CD4-positive, CD25-positive, alpha-beta regulatory T cell (primary cell): ENCODE measurements around the gene MARCHF10. TPM values are rescaled to one million over a fixed set of nuclear protein-coding genes. Genes with fewer than 3 reads are reported as not detected.
"Not testable (repeated sequence)": the region's sequence is repeated elsewhere in the genome, so short reads cannot be mapped to it uniquely, and the experiment has no call there.

Experiments used
- ATAC-seq, 2 donors: fragments of 150-1000 bp; cut with Tn5 transposase; one replicate each; pipeline ENCODE4 v1.10.0; 2021; ENCODE audit warnings: low read depth in 2 of 2, moderate number of reproducible peaks in 2 of 2, moderate library complexity in 1 of 2
- DNase-seq, 3 donors: peaks; one replicate each; pipeline versions ENCODE4 v3.0.0 to v3.0.0-alpha.2; 2012 to 2022; ENCODE audit warnings: mixed read lengths in 1 of 3
- H3K27ac ChIP-seq: one replicate; pipeline ENCODE4 v1.7.0; 2013; ENCODE audit warnings: mild to moderate bottlenecking, low read length; ENCODE audit not compliant: insufficient read depth, poor library complexity, severe bottlenecking
- H3K27me3 ChIP-seq: one replicate; pipeline ENCODE4 v1.7.0; 2013; ENCODE audit warnings: low read length; ENCODE audit not compliant: control insufficient read depth, insufficient read depth
- H3K36me3 ChIP-seq: one replicate; pipeline ENCODE4 v1.7.0; 2013; ENCODE audit warnings: mild to moderate bottlenecking, low read length, moderate library complexity; ENCODE audit not compliant: control insufficient read depth, insufficient read depth
- H3K4me1 ChIP-seq: 2 replicates; pipeline ENCODE4 v1.7.0; 2013; ENCODE audit warnings: mild to moderate bottlenecking, low read length; ENCODE audit not compliant: insufficient read depth, control insufficient read depth, poor library complexity, severe bottlenecking
- H3K4me3 ChIP-seq: one replicate; pipeline ENCODE4 v1.7.0; 2013; ENCODE audit warnings: low read depth, mild to moderate bottlenecking, low read length, moderate library complexity
- H3K9me3 ChIP-seq, 2 experiments: 1 replicate in 1 of 2; 2 replicates in 1 of 2; pipeline ENCODE4 v1.7.0; 2013; ENCODE audit warnings: low read length in 2 of 2, mild to moderate bottlenecking in 1 of 2, moderate library complexity in 1 of 2; ENCODE audit not compliant: control insufficient read depth in 2 of 2
- H3K27ac Mint-ChIP-seq, 3 donors: one replicate each; pipeline ENCODE4 v1.8.0; 2020 to 2022; ENCODE audit warnings: mild to moderate bottlenecking in 3 of 3, mixed read lengths in 3 of 3, moderate library complexity in 2 of 3
- H3K27me3 Mint-ChIP-seq: one replicate; pipeline ENCODE4 v1.8.0; 2022; ENCODE audit warnings: mild to moderate bottlenecking, mixed read lengths
- H3K36me3 Mint-ChIP-seq: one replicate; pipeline ENCODE4 v1.8.0; 2020; ENCODE audit warnings: mixed read lengths
- H3K4me1 Mint-ChIP-seq, 4 donors: one replicate each; pipeline ENCODE4 v1.8.0; 2020 to 2022; ENCODE audit warnings: mixed read lengths in 4 of 4, mild to moderate bottlenecking in 1 of 4
- H3K4me3 Mint-ChIP-seq, 4 donors: one replicate each; pipeline ENCODE4 v1.8.0; 2020 to 2022; ENCODE audit warnings: mild to moderate bottlenecking in 4 of 4, mixed read lengths in 4 of 4, moderate library complexity in 3 of 4
- H3K9me3 Mint-ChIP-seq, 7 donors: one replicate each; pipeline ENCODE4 v1.8.0; 2020 to 2022; ENCODE audit warnings: mixed read lengths in 7 of 7, mild to moderate bottlenecking in 3 of 7, moderate library complexity in 2 of 7
- polyA plus RNA-seq, 4 donors: library from polyadenylated mRNA; unstranded; fragments of 300-500 nt; fragmentation: Illumina TruSeq; gene quantifications; one replicate each; pipeline ENCODE4 v1.2.3, GENCODE V29; 2021
- total RNA-seq: library from RNA; stranded (reverse); gene quantifications from one replicate; pipeline ENCODE4 v1.2.3, GENCODE V29; 2022

The MARCHF10 gene
- total and polyA plus RNA-seq, 5 donors from 2014 or later = 0.12 to 0.48 (median 0.18) TPM; not detected in 2

DNA sequence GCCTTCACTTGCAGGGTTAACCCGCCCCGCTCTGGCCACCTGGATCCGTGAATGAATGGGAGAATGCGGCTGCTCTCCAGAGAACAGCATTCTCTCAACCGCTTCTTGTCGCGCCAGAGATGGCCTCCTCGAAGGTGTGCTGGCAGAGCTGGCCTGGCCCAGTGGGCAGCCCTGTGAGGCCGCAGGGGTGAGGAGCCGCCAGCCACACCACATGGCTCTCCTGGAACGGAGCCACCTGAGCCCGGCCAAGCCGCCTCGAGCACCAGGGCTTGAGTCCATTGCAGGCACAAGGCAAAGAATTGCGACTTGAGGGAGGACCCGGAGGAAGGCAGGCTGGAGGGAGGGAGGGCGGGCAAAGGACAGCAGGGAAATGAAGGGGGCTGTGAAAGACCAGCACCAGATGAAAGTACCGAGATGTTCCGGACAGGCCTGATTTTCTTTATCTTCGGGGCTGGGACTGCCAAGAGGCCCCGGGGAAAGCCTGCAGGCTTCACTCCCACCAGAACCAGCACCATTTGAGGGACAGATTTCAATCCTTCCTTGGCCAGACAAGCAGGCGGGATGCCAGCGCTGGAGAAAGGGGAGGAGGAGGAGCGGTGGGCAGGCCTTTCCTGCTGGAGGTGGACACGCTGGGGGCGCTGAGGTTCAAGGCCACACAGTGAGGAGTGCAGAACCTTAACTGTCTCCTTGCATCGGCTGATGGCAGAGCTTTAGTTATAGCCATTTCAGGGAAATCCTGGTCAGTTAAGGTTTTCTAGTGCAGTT lies 111.2 kb downstream of the MARCHF10 start:
- Mint-ChIP-seq H3K4me3 (no peak overlapping the region), H3K9me3 (peaks cover 0 to 2% (median 0%) of the 10 kb centered on the region in 7 donors), H3K27me3 (no peaks in the 10 kb centered on the region), H3K36me3 (no peaks in the 10 kb centered on the region), H3K4me1 (no peaks in the 10 kb centered on the region), H3K27ac (no peak overlapping the region)
- no peak overlapping the region for H3K27ac ChIP-seq
- ATAC-seq (no peak), DNase-seq (no peak)
- H3K9me3 ChIP-seq = no peaks in the 10 kb centered on the region
- H3K4me1 ChIP-seq = no peaks in the 10 kb centered on the region
- H3K36me3 ChIP-seq = no peaks in the 10 kb centered on the region
- no peak overlapping the region for H3K4me3 ChIP-seq
- H3K27me3 ChIP-seq = no peaks in the 10 kb centered on the region

- Histone ChIP-seq H3K9me3 (no peaks in the 10 kb centered on the region), H3K27ac (no peak overlapping the region), H3K27me3 (no peaks in the 10 kb centered on the region), H3K36me3 (no peaks in the 10 kb centered on the region), H3K4me1 (no peaks in the 10 kb centered on the region), H3K4me3 (no peak overlapping the region)
- H3K36me3 Mint-ChIP-seq = no peaks in the 10 kb centered on the region
- no peaks in the 10 kb centered on the region for H3K27me3 Mint-ChIP-seq
- ATAC-seq = no peak
- H3K4me3 Mint-ChIP-seq = no peak overlapping the region
- peaks cover 0 to 2% (median 0%) of the 10 kb centered on the region in 7 donors for H3K9me3 Mint-ChIP-seq
- no peak overlapping the region for H3K27ac Mint-ChIP-seq
- no peak for DNase-seq
- H3K4me1 Mint-ChIP-seq = no peaks in the 10 kb centered on the region
Observed at GRCh38 chr17:62696256-62696655, 111.9 kb downstream of the MARCHF10 start.

- H3K4me1 Mint-ChIP-seq, H3K27ac ChIP-seq, H3K36me3 ChIP-seq, DNase-seq, H3K27me3 ChIP-seq, H3K9me3 ChIP-seq, H3K27me3 Mint-ChIP-seq, H3K4me3 Mint-ChIP-seq, ATAC-seq, H3K4me3 ChIP-seq, H3K27ac Mint-ChIP-seq, H3K36me3 Mint-ChIP-seq, H3K4me1 ChIP-seq, H3K9me3 Mint-ChIP-seq: not testable (repeated sequence)
Observed at GRCh38 chr17:62695093-62695738, 112.9 kb downstream of the MARCHF10 start.

DNA sequence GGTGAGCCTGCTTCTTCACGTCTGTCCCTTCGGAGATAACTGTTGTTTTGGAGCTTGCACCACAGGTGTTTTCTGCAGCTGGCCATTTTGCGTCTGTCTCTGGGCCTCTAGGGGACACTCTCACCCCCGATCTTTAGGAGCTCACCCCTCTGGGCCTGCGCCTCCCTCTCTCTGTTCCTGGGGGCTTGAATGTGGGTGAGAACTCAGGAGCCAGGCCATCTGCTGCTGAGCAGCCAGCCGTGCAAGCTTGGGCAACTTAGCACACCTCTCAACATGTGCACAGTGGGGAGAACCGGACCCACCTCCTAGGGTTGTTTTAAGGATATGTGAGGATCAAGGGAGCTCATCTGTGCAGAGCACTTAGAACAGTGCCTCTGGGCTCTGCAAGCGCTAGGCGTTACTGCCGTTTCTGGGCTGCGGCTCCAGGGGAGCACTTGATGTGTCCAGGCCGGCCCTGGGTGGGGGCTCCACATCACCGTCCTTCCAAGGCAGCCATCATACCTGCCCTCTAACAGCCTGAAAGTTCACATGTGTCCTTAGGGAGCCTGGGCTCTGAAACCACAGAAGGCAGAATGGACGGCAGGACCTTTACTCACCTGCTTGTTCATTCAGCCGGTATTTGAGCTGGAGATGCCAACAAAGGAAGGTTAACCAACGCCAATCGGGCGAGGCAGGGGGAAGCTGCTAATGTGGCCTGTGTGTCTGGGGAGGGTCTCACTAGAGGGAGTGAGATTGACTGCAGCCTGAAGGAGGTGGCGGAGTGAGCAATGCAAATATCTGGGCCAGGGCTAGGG lies 114.3 kb downstream of the MARCHF10 start:
- DNase-seq (no peak), ATAC-seq (no peak)
- Histone ChIP-seq H3K9me3 (no peaks in the 10 kb centered on the region), H3K4me3 (no peak overlapping the region), H3K36me3 (no peaks in the 10 kb centered on the region), H3K4me1 (no peaks in the 10 kb centered on the region), H3K27ac (no peak overlapping the region), H3K27me3 (no peaks in the 10 kb centered on the region)
- Mint-ChIP-seq H3K9me3 (peaks cover 0 to 2% (median 0%) of the 10 kb centered on the region in 7 donors), H3K4me3 (no peak overlapping the region), H3K27ac (no peak overlapping the region), H3K27me3 (no peaks in the 10 kb centered on the region), H3K4me1 (no peaks in the 10 kb centered on the region), H3K36me3 (no peaks in the 10 kb centered on the region)

GRCh38 chr17:62692721-62693431 lies 115.2 kb downstream of the MARCHF10 start:
- no peak overlapping the region for H3K27ac ChIP-seq
- DNase-seq = no peak
- no peaks in the 10 kb centered on the region for H3K9me3 ChIP-seq
- no peaks in the 10 kb centered on the region for H3K4me1 Mint-ChIP-seq
- ATAC-seq = no peak
- no peaks in the 10 kb centered on the region for H3K27me3 ChIP-seq
- H3K4me3 ChIP-seq = no peak overlapping the region
- H3K4me3 Mint-ChIP-seq = no peak overlapping the region
- H3K36me3 ChIP-seq = no peaks in the 10 kb centered on the region
- H3K36me3 Mint-ChIP-seq = no peaks in the 10 kb centered on the region
- no peak overlapping the region for H3K27ac Mint-ChIP-seq
- peaks cover 0 to 2% (median 0%) of the 10 kb centered on the region in 7 donors for H3K9me3 Mint-ChIP-seq
- H3K27me3 Mint-ChIP-seq = no peaks in the 10 kb centered on the region
- H3K4me1 ChIP-seq = no peaks in the 10 kb centered on the region

GRCh38 chr17:62692159-62692651 lies 115.9 kb downstream of the MARCHF10 start:
- no peaks in the 10 kb centered on the region for H3K36me3 Mint-ChIP-seq
- DNase-seq = no peak

DNA sequence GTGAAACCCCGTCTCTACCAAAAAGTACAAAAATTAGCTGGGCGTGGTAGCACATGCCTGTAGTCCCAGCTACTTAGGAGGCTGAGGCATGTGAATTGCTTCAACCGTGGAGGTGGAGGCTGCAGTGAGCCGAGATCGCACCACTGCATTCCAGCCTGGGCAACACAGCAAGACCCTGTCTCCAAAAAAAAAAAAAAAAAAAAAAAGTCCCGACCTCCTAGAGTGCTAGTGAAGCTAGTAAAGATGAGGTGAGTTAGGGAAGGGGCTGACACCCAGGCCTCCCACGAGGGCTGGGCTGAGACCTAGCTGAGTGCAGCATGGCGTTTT lies 116.6 kb downstream of the MARCHF10 start:
- not testable (repeated sequence) for H3K27ac Mint-ChIP-seq, H3K4me3 Mint-ChIP-seq, H3K27me3 Mint-ChIP-seq

More at GRCh38 chr17:62692159-62692651, 115.9 kb downstream of the MARCHF10 start:
- no peaks in the 10 kb centered on the region for H3K27me3 ChIP-seq
- H3K4me3 ChIP-seq = no peak overlapping the region
- no peaks in the 10 kb centered on the region for H3K4me1 ChIP-seq
- H3K36me3 ChIP-seq = no peaks in the 10 kb centered on the region
- Mint-ChIP-seq H3K4me3 (no peak overlapping the region), H3K4me1 (no peaks in the 10 kb centered on the region), H3K27me3 (no peaks in the 10 kb centered on the region), H3K9me3 (peaks cover 0 to 2% (median 0%) of the 10 kb centered on the region in 7 donors), H3K27ac (no peak overlapping the region)
- H3K27ac ChIP-seq = no peak overlapping the region
- no peak for ATAC-seq
- no peaks in the 10 kb centered on the region for H3K9me3 ChIP-seq

More for the DNA sequence above, 116.6 kb downstream of the MARCHF10 start:
- DNase-seq, H3K4me1 Mint-ChIP-seq, H3K9me3 ChIP-seq, ATAC-seq, H3K27ac ChIP-seq, H3K27me3 ChIP-seq, H3K4me3 ChIP-seq, H3K36me3 Mint-ChIP-seq, H3K9me3 Mint-ChIP-seq, H3K4me1 ChIP-seq, H3K36me3 ChIP-seq: not testable (repeated sequence)
